H1 (cell line): ENCODE measurements around the gene TFF2. TPM values are rescaled to one million over a fixed set of nuclear protein-coding genes. Genes with fewer than 3 reads are reported as not detected.

Experiments used
- CTCF ChIA-PET: fragments of 300-600 bp; sonication (Branson Sonifier 250); formaldehyde crosslinking; loops from one replicate; lab custom pipeline; 2021; ENCODE audit not compliant: partially characterized antibody; lab: Charles Lee
- POLR2A ChIA-PET: fragments of 300-600 bp; sonication (Branson Sonifier 250); formaldehyde crosslinking; loops from one replicate; lab custom pipeline; 2021; ENCODE audit warnings: inconsistent platforms; ENCODE audit not compliant: partially characterized antibody; lab: Charles Lee
- DNase-seq, 2 experiments: peaks; one replicate each; pipeline versions ENCODE4 v3.0.0 to v3.0.0-alpha.2; 2010 to 2022; ENCODE audit warnings: low spot score in 2 of 2, low read depth in 1 of 2, mixed read lengths in 1 of 2
- FAIRE-seq: peaks from 2 replicates; lab custom pipeline; 2011; peaks lifted over from hg19 to GRCh38; lab: Jason Lieb, UNC
- H2AFZ ChIP-seq: 2 replicates; pipeline ENCODE4 v1.8.1; 2012; ENCODE audit warnings: low read length, inconsistent platforms
- H2AK5ac ChIP-seq: 2 replicates; pipeline ENCODE4 v1.6.1; 2013; ENCODE audit warnings: low read depth, low read length
- H2BK120ac ChIP-seq: replicated peaks from 2 replicates; pipeline ENCODE3; 2013; ENCODE audit warnings: low read depth, low read length, inconsistent platforms
- H2BK12ac ChIP-seq: 2 replicates; pipeline ENCODE4 v1.6.1; 2013; ENCODE audit warnings: low read depth, low read length
- H2BK15ac ChIP-seq: 2 replicates; pipeline ENCODE4 v1.6.1; 2013; ENCODE audit warnings: low read length
- H2BK20ac ChIP-seq: 2 replicates; pipeline ENCODE4 v1.6.1; 2013; ENCODE audit warnings: low read length
- H2BK5ac ChIP-seq: 2 replicates; pipeline ENCODE4 v1.6.1; 2013; ENCODE audit warnings: low read depth, low read length
- H3K14ac ChIP-seq: 2 replicates; pipeline ENCODE4 v1.6.1; 2013; ENCODE audit warnings: inconsistent platforms; ENCODE audit not compliant: insufficient read length
- H3K18ac ChIP-seq: 2 replicates; pipeline ENCODE4 v1.6.1; 2013; ENCODE audit warnings: low read length; ENCODE audit errors: extremely low read depth
- H3K23ac ChIP-seq: 2 replicates; pipeline ENCODE4 v1.6.1; 2013; ENCODE audit warnings: inconsistent platforms; ENCODE audit not compliant: insufficient read length
- H3K23me2 ChIP-seq: 2 replicates; pipeline ENCODE4 v1.6.1; 2013; ENCODE audit warnings: low read depth, low read length
- H3K27ac ChIP-seq: 2 replicates; pipeline ENCODE4 v1.6.1; 2011; ENCODE audit warnings: low read depth, low read length, inconsistent platforms
- H3K27me3 ChIP-seq, 4 experiments: replicated peaks in 1 of 4; 1 replicate in 1 of 4; 2 replicates in 3 of 4; pipeline versions ENCODE4 v1.6.1 to v1.8.1; 2011 to 2013; ENCODE audit warnings: low read length in 3 of 4, mild to moderate bottlenecking in 3 of 4, inconsistent platforms in 2 of 4, mixed read lengths in 2 of 4, moderate library complexity in 1 of 4; ENCODE audit not compliant: control insufficient read depth in 3 of 4, insufficient read depth in 3 of 4; ENCODE audit errors: extremely low read depth in 1 of 4
- H3K36me3 ChIP-seq, 4 experiments: 2 replicates each; pipeline versions ENCODE4 v1.6.1 to v1.8.1; 2011 to 2013; ENCODE audit warnings: mild to moderate bottlenecking in 4 of 4, low read length in 3 of 4, moderate library complexity in 2 of 4, control low read depth in 1 of 4, inconsistent platforms in 1 of 4; ENCODE audit not compliant: insufficient read depth in 4 of 4, control insufficient read depth in 2 of 4
- H3K4ac ChIP-seq: replicated peaks from 2 replicates; pipeline ENCODE3; 2013; ENCODE audit warnings: low read length, low read depth, mixed read lengths, inconsistent platforms; ENCODE audit not compliant: insufficient read length
- H3K4me1 ChIP-seq, 4 experiments: replicated peaks in 1 of 4; 1 replicate in 1 of 4; 2 replicates in 3 of 4; pipeline versions ENCODE4 v1.6.1 to v1.8.1; 2011 to 2013; ENCODE audit warnings: low read length in 3 of 4, inconsistent platforms in 2 of 4, mixed read lengths in 1 of 4; ENCODE audit not compliant: insufficient read depth in 4 of 4, control insufficient read depth in 3 of 4
- H3K4me2 ChIP-seq, 2 experiments: 2 replicates each; pipeline versions ENCODE4 v1.6.1 to v1.8.1; 2011 to 2013; ENCODE audit warnings: low read depth in 2 of 2, low read length in 2 of 2, control low read depth in 1 of 2, inconsistent platforms in 1 of 2, mild to moderate bottlenecking in 1 of 2; ENCODE audit not compliant: insufficient read depth in 1 of 2
- H3K4me3 ChIP-seq, 4 experiments: fragments of 200-600, 300-600 bp in 1 of 4; sonication (generic), shearing (Covaris generic), sonication (Bioruptor Twin) in 1 of 4; 2 replicates each; pipeline versions ENCODE4 v1.5.1 to v1.8.1; 2011 to 2016; ENCODE audit warnings: low read length in 4 of 4, low read depth in 3 of 4, control low read depth in 2 of 4, inconsistent platforms in 2 of 4, mild to moderate bottlenecking in 2 of 4, mixed read lengths in 1 of 4, moderate library complexity in 1 of 4; ENCODE audit not compliant: insufficient read depth in 2 of 4; ENCODE audit errors: extremely low read depth in 1 of 4
- H3K56ac ChIP-seq: replicated peaks from 2 replicates; pipeline ENCODE3; 2013; ENCODE audit warnings: low read depth, mild to moderate bottlenecking, mixed read lengths, low read length, inconsistent platforms; ENCODE audit not compliant: insufficient read length
- H3K79me1 ChIP-seq: 2 replicates; pipeline ENCODE4 v1.6.1; 2013; ENCODE audit warnings: low read depth, low read length, control low read depth
- H3K79me2 ChIP-seq, 2 experiments: 2 replicates each; pipeline versions ENCODE4 v1.6.1 to v1.8.1; 2012 to 2013; ENCODE audit warnings: low read length in 2 of 2, mild to moderate bottlenecking in 2 of 2, inconsistent platforms in 1 of 2; ENCODE audit not compliant: insufficient read depth in 2 of 2, control insufficient read depth in 1 of 2
- H3K9ac ChIP-seq, 4 experiments: replicated peaks in 1 of 4; 1 replicate in 1 of 4; 2 replicates in 3 of 4; pipeline versions ENCODE4 v1.6.1 to v1.8.1; 2011 to 2013; ENCODE audit warnings: low read depth in 3 of 4, low read length in 3 of 4, control low read depth in 2 of 4, mild to moderate bottlenecking in 2 of 4, moderate library complexity in 2 of 4, inconsistent platforms in 1 of 4; ENCODE audit errors: extremely low read depth in 1 of 4
- H3K9me3 ChIP-seq, 2 experiments: 2 replicates each; pipeline versions ENCODE4 v1.6.1 to v1.8.1; 2012 to 2013; ENCODE audit warnings: mild to moderate bottlenecking in 2 of 2, moderate library complexity in 2 of 2, control low read depth in 1 of 2, inconsistent platforms in 1 of 2, low read depth in 1 of 2, low read length in 1 of 2, mixed read lengths in 1 of 2; ENCODE audit not compliant: insufficient read depth in 2 of 2
- H4K20me1 ChIP-seq, 2 experiments: replicated peaks in 1 of 2; 2 replicates each; pipeline versions ENCODE3 to v1.8.1; 2011 to 2013; ENCODE audit warnings: inconsistent platforms in 2 of 2, low read length in 2 of 2, mild to moderate bottlenecking in 1 of 2; ENCODE audit not compliant: insufficient read depth in 2 of 2, control insufficient read depth in 1 of 2
- H4K5ac ChIP-seq: 2 replicates; pipeline ENCODE4 v1.6.1; 2013; ENCODE audit warnings: low read length, low read depth, mixed read lengths, inconsistent platforms; ENCODE audit not compliant: insufficient read length
- H4K8ac ChIP-seq: 2 replicates; pipeline ENCODE4 v1.8.0; 2013; ENCODE audit warnings: mild to moderate bottlenecking, moderate library complexity, low read length, inconsistent platforms; ENCODE audit not compliant: insufficient read depth; ENCODE audit errors: extremely low read depth
- H4K91ac ChIP-seq: replicated peaks from 2 replicates; pipeline ENCODE3; 2013; ENCODE audit warnings: low read length, mixed read lengths, inconsistent platforms; ENCODE audit not compliant: insufficient read length
- ATF3 ChIP-seq: IDR thresholded peaks from 2 replicates; pipeline ENCODE4 v1.6.1; 2011; ENCODE audit warnings: low read depth, mild to moderate bottlenecking, low read length; ENCODE audit not compliant: insufficient read depth
- CBX5 ChIP-seq: fragments of 300-800, 300-1000 bp; sonication (generic); IDR thresholded peaks from 2 replicates; pipeline ENCODE4 v1.7.1; 2016; ENCODE audit warnings: antibody characterized with exemption, low read length, low read depth
- CBX8 ChIP-seq: fragments of 300-800, 300-1000 bp; sonication (generic); IDR thresholded peaks from 2 replicates; pipeline ENCODE4 v1.7.1; 2016; ENCODE audit warnings: low read depth, low read length, borderline replicate concordance
- GABPA ChIP-seq: IDR thresholded peaks from 2 replicates; pipeline ENCODE4 v1.6.1; 2011; ENCODE audit warnings: mild to moderate bottlenecking, low read length, moderate library complexity, borderline replicate concordance; ENCODE audit not compliant: insufficient read depth
- JUND ChIP-seq: IDR thresholded peaks from 2 replicates; pipeline ENCODE4 v1.6.1; 2011; ENCODE audit warnings: mild to moderate bottlenecking, improper control_type of control experiment, low read length
- WGBS, 2 experiments: shearing (Covaris generic) in 1 of 2; methylation state at CpG; one replicate each; pipeline versions ENCODE4 v1.1.6 to v1.1.7; 2013 to 2015; ENCODE audit warnings: low lambda C conversion rate in 2 of 2, mixed read lengths in 2 of 2, inconsistent platforms in 1 of 2, low coverage in 1 of 2, missing lambda C conversion rate in 1 of 2; ENCODE audit not compliant: insufficient replicate concordance in 2 of 2, insufficient coverage in 1 of 2, insufficient read length in 1 of 2; ENCODE audit errors: extremely low coverage in 1 of 2, missing lambda C conversion rate in 1 of 2; 5-methylcytosine and 5-hydroxymethylcytosine counted together
- polyA plus RNA-seq, 7 experiments: library from polyadenylated mRNA; depleted of rRNA in 3 of 7; stranded (reverse) in 5 of 7; unstranded in 2 of 7; fragments of >200 nt in 5 of 7; fragments of 200-250 nt in 2 of 7; gene quantifications; 1 replicate in 5 of 7; 2 replicates in 1 of 7; 4 replicates in 1 of 7; pipeline versions ENCODE4 v1.2.1 to v1.2.3, GENCODE V29; 2011 to 2013; ENCODE audit warnings: missing spikeins in 2 of 7, mixed read lengths in 2 of 7
- total RNA-seq: library from RNA; stranded (reverse); fragmentation: NEBNext Ultra II Directional; extraction: Animal tissue kit (Norgen Biotek cat#: 25700); gene quantifications from 2 replicates; pipeline ENCODE4 v1.2.1, GENCODE V29; 2021

The TFF2 gene
- total and polyA plus RNA-seq, 2 of the 8 experiments (the other 6 are each of a cell fraction or from before 2014, with no cell fraction given): not detected

- H4K91ac ChIP-seq: no peak overlapping the region
- TF ChIP-seq JUND: no peak
- no peak for TF ChIP-seq GABPA
- TF ChIP-seq CBX5: no peak
- no peak for TF ChIP-seq CBX8
- TF ChIP-seq ATF3: no peak
Observed at GRCh38 chr21:42321231-42321630, 29.6 kb downstream of the TFF2 start.

More at GRCh38 chr21:42321231-42321630, 29.6 kb downstream of the TFF2 start:
- Histone ChIP-seq H2BK120ac (no peak overlapping the region), H3K79me2 (no peaks in the 10 kb centered on the region), H2BK20ac (no peak overlapping the region), H2AK5ac (no peak overlapping the region), H2BK15ac (no peak overlapping the region), H2BK5ac (no peak overlapping the region), H3K23me2 (no peaks in the 10 kb centered on the region), H3K4ac (no peak overlapping the region), H4K20me1 (no peaks in the 10 kb centered on the region), H3K9ac (no peak overlapping the region), H4K5ac (no peak overlapping the region), H3K9me3 (peaks cover 0 to 4% of the 10 kb centered on the region in 2 experiments; a peak in 1 of 4 replicates), H3K4me3 (no peak overlapping the region), H2AFZ (no peak overlapping the region), H2BK12ac (no peak overlapping the region), H3K36me3 (no peaks in the 10 kb centered on the region), H3K18ac (no peak overlapping the region), H3K23ac (no peak overlapping the region), H3K27ac (no peak overlapping the region), H3K56ac (no peak overlapping the region), H4K8ac (peak overlapping the region; percentile 9; the same call in 1 of the 2 replicates), H3K79me1 (no peaks in the 10 kb centered on the region), H3K4me1 (peaks cover 4 to 13% (median 9%) of the 10 kb centered on the region in 4 experiments), H3K4me2 (no peak overlapping the region), H3K27me3 (no peaks in the 10 kb centered on the region), H3K14ac (no peak overlapping the region)
- DNase-seq (no peak), FAIRE-seq (no peak)
- CTCF ChIA-PET: interaction anchor here (6.0 to 14.3 kb wide), 2 partner anchors 11 to 17 kb away, joined by 29 to 137 read pairs; no protein-coding TSS in a partner anchor
- WGBS, 2 experiments: 93% methylated on average over 10 of the region's 10 CpGs; no CpG with 5 or more reads in 1 of the 2 experiments
- POLR2A ChIA-PET: no interaction called here
